HepG2 (cell line): ENCODE data around the gene CYP4F2. TPM values are rescaled to one million over a fixed set of nuclear protein-coding genes. Genes with fewer than 3 reads are reported as not detected.
A peak's percentile ranks its signal among the peaks of the same experiment; 100 is the strongest.

Source experiments
- ARHGAP35 ChIP-seq: sonication (generic); formaldehyde crosslinking; IDR thresholded peaks from 2 replicates; pipeline ENCODE4 v1.9.0; 2022; ENCODE audit warnings: mild to moderate bottlenecking, inconsistent platforms, moderate library complexity, missing genetic modification reagents, borderline replicate concordance
- CHD2 ChIP-seq: IDR thresholded peaks from 2 replicates; pipeline ENCODE4 v1.6.1; 2011; ENCODE audit warnings: low read depth, low read length, improper control_type of control experiment
- DMAP1 ChIP-seq: IDR thresholded peaks from 2 replicates; pipeline ENCODE4 v1.6.1; 2016
- ELF3 ChIP-seq: IDR thresholded peaks from 2 replicates; pipeline ENCODE4 v1.6.1; 2016; ENCODE audit warnings: missing genetic modification reagents, missing compliant biosample characterization
- FOXJ3 ChIP-seq: sonication (generic); formaldehyde crosslinking; IDR thresholded peaks from 2 replicates; pipeline ENCODE4 v1.4.0; 2020; ENCODE audit warnings: missing genetic modification reagents, mild to moderate bottlenecking, borderline replicate concordance
- GTF2F1 ChIP-seq: fragments of 150-350 bp; IDR thresholded peaks from 2 replicates; pipeline ENCODE4 v1.6.1; 2014; ENCODE audit warnings: low read length
- GZF1 ChIP-seq: sonication (generic); formaldehyde crosslinking; IDR thresholded peaks from 2 replicates; pipeline ENCODE4 v1.5.1; 2020; ENCODE audit warnings: mild to moderate bottlenecking, missing genetic modification reagents
- HOXA9 ChIP-seq: sonication (generic); formaldehyde crosslinking; IDR thresholded peaks from 2 replicates; pipeline ENCODE4 v1.8.1; 2022; ENCODE audit warnings: missing genetic modification reagents, mild to moderate bottlenecking, moderate library complexity, borderline replicate concordance
- KAT2B ChIP-seq: fragments of 150-350 bp; IDR thresholded peaks from 2 replicates; pipeline ENCODE4 v1.6.1; 2014; ENCODE audit warnings: low read depth, low read length, borderline replicate concordance
- MAX ChIP-seq: IDR thresholded peaks from 2 replicates; pipeline ENCODE4 v1.6.1; 2012; ENCODE audit warnings: inconsistent platforms
- MTF2 ChIP-seq: sonication (generic); formaldehyde crosslinking; IDR thresholded peaks from 2 replicates; pipeline ENCODE4 v1.5.0; 2020; ENCODE audit warnings: missing genetic modification reagents, borderline replicate concordance
- MXD1 ChIP-seq: sonication (generic); formaldehyde crosslinking; IDR thresholded peaks from 2 replicates; pipeline ENCODE4 v1.4.0; 2020; ENCODE audit warnings: mild to moderate bottlenecking, missing genetic modification reagents
- NBN ChIP-seq: fragments of 450-650 bp; conservative IDR thresholded peaks from 2 replicates; pipeline ENCODE4 v1.6.1; 2017
- POLR2AphosphoS2 ChIP-seq: IDR thresholded peaks from 2 replicates; pipeline ENCODE4 v1.6.1; 2011; ENCODE audit warnings: low read depth, low read length, improper control_type of control experiment
- PREB ChIP-seq: sonication (generic); formaldehyde crosslinking; IDR thresholded peaks from 2 replicates; pipeline ENCODE4 v1.4.0; 2020; ENCODE audit warnings: missing genetic modification reagents
- SAFB2 ChIP-seq: sonication (generic); formaldehyde crosslinking; IDR thresholded peaks from 2 replicates; pipeline ENCODE4 v1.5.1; 2020; ENCODE audit warnings: missing genetic modification reagents, low read depth, mild to moderate bottlenecking, borderline replicate concordance
- SIX1 ChIP-seq: sonication (generic); formaldehyde crosslinking; IDR thresholded peaks from 2 replicates; pipeline ENCODE4 v1.4.0; 2020; ENCODE audit warnings: missing genetic modification reagents, borderline replicate concordance
- SP140L ChIP-seq: sonication (generic); formaldehyde crosslinking; IDR thresholded peaks from 2 replicates; pipeline ENCODE4 v1.4.0; 2020; ENCODE audit warnings: missing genetic modification reagents, borderline replicate concordance
- YEATS4 ChIP-seq: sonication (generic); formaldehyde crosslinking; IDR thresholded peaks from 2 replicates; pipeline ENCODE4 v1.4.0; 2020; ENCODE audit warnings: missing genetic modification reagents, borderline replicate concordance
- ZFP36 ChIP-seq: fragments of 150-350 bp; IDR thresholded peaks from 2 replicates; pipeline ENCODE4 v1.6.1; 2018; ENCODE audit warnings: borderline replicate concordance, low read length, low read depth; ENCODE audit not compliant: partially characterized antibody
- ZKSCAN8 ChIP-seq: IDR thresholded peaks from 2 replicates; pipeline ENCODE4 v1.6.1; 2016; ENCODE audit warnings: borderline replicate concordance, missing genetic modification reagents, missing compliant biosample characterization
- ZNF331 ChIP-seq: sonication (generic); formaldehyde crosslinking; IDR thresholded peaks from 2 replicates; pipeline ENCODE4 v1.4.0; 2020; ENCODE audit warnings: missing genetic modification reagents
- ZNF430 ChIP-seq: sonication (generic); formaldehyde crosslinking; IDR thresholded peaks from 2 replicates; pipeline ENCODE4 v1.9.0; 2021; ENCODE audit warnings: mild to moderate bottlenecking, missing genetic modification reagents
- ZNF44 ChIP-seq: sonication (generic); formaldehyde crosslinking; IDR thresholded peaks from 2 replicates; pipeline ENCODE4 v1.5.1; 2020; ENCODE audit warnings: mild to moderate bottlenecking, missing genetic modification reagents
- ZNF747 ChIP-seq: sonication (generic); formaldehyde crosslinking; IDR thresholded peaks from 2 replicates; pipeline ENCODE4 v1.8.1; 2023; ENCODE audit warnings: missing genetic modification reagents, mild to moderate bottlenecking, borderline replicate concordance
- ZNF83 ChIP-seq: sonication (generic); formaldehyde crosslinking; IDR thresholded peaks from 2 replicates; pipeline ENCODE4 v1.4.0; 2020; ENCODE audit warnings: missing genetic modification reagents, mild to moderate bottlenecking, borderline replicate concordance
- polyA plus RNA-seq, 8 experiments: library from polyadenylated mRNA; depleted of rRNA in 3 of 8; stranded (reverse) in 7 of 8; unstranded in 1 of 8; fragments of >200 nt; fragmentation: Illumina TruSeq in 4 of 8; extraction: Trizol in 4 of 8; gene quantifications; 2 replicates each; pipeline versions ENCODE4 v1.2.1 to v1.2.3, GENCODE V29; 2011 to 2016; ENCODE audit warnings: low read depth in 4 of 8, missing spikeins in 1 of 8, mixed read lengths in 1 of 8; ENCODE audit not compliant: insufficient read depth in 1 of 8
- total RNA-seq, 5 experiments: library from RNA; depleted of rRNA; stranded (reverse); fragments of >200 nt; fragmentation: Illumina TruSeq; extraction: Trizol; gene quantifications; 2 replicates each; pipeline ENCODE4 v1.2.3, GENCODE V29; 2016; ENCODE audit warnings: low read depth in 1 of 5
- TF ChIP-seq, protein P1 (sequence below): IDR thresholded peaks from 2 replicates; pipeline ENCODE4 v1.6.1; 2018; ENCODE audit warnings: missing genetic modification reagents, mild to moderate bottlenecking, missing compliant biosample characterization
- TF ChIP-seq, protein P2 (sequence below): sonication (generic); formaldehyde crosslinking; IDR thresholded peaks from 2 replicates; pipeline ENCODE4 v1.4.0; 2020; ENCODE audit warnings: missing genetic modification reagents

CYP4F2 gene
- total and polyA plus RNA-seq, 2 of the 13 experiments (the other 11 are each of a cell fraction or from before 2014, with no cell fraction given) = 3.7 to 3.9 TPM

DNA sequence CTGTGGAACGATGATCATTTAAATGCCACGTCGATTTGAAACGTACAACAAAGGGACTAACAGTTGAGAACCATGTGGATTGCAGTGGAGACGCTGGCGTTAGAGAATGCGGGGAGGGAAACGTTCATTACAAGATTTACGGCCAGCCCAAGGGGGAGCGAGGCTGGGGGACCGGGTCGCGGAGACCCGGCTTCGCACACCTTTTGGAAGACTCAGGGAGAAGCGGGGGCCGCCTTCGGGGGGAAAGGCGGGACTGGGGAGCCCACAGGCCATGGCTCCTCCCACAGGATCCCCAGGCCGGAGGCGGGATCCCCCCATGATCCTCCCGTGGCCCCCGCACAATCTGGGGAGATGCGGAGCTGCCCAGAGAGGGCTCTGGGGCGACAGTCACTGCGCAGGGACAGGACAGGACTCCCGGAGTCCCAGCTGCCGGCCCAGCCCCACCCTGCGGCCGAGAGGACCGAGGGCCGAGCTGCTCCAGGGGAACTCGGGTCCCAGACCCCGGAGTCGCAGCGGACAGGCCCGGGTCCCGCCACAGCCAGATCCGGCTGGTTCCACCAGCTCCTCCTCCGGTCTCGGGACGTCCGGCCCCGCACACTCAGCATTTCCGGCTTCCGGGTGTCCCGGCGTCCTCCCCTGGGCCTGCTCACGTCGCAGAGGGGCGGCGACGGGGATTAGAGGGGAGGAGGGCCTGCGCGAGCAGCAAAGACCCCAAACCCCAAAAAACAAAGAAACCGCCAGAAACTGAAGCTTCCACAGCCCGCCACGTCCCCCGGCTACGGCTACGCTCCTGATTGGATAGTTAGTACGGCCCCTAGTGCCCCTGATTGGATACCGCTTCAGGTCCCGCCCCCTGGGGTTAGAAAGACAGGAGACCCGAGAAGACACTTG lies 61.3 kb downstream of the CYP4F2 start (continued):
- no peak for TF ChIP-seq MTF2 (CRISPR knock-in tag)
- no peak for TF ChIP-seq GTF2F1
- TF ChIP-seq FOXJ3 (CRISPR knock-in tag) = no peak; the same call in 1 of the 2 replicates
- no peak for TF ChIP-seq CHD2
- TF ChIP-seq ZNF331 (CRISPR knock-in tag) = no peak
- no peak for TF ChIP-seq ZNF747 (CRISPR knock-in tag)
- no peak for TF ChIP-seq ZNF430 (CRISPR knock-in tag)
- no peak; the same call in 1 of the 2 replicates for TF ChIP-seq DMAP1 (CRISPR knock-in tag)
- no peak for TF ChIP-seq SIX1 (CRISPR knock-in tag)
- TF ChIP-seq, protein P1, sequence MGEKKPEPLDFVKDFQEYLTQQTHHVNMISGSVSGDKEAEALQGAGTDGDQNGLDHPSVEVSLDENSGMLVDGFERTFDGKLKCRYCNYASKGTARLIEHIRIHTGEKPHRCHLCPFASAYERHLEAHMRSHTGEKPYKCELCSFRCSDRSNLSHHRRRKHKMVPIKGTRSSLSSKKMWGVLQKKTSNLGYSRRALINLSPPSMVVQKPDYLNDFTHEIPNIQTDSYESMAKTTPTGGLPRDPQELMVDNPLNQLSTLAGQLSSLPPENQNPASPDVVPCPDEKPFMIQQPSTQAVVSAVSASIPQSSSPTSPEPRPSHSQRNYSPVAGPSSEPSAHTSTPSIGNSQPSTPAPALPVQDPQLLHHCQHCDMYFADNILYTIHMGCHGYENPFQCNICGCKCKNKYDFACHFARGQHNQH (CRISPR knock-in tag) = no peak
- no peak for TF ChIP-seq ZFP36
- no peak for TF ChIP-seq PREB (CRISPR knock-in tag)
- peak; percentile 46; the same call in 1 of the 2 replicates for TF ChIP-seq ELF3 (CRISPR knock-in tag)
- TF ChIP-seq POLR2AphosphoS2 = no peak
- TF ChIP-seq ZNF44 (CRISPR knock-in tag) = no peak
- peak; percentile 65 for TF ChIP-seq MXD1 (CRISPR knock-in tag)
- no peak for TF ChIP-seq ARHGAP35 (CRISPR knock-in tag)
- peak; percentile 57; the same call in 1 of the 2 replicates for TF ChIP-seq SAFB2 (CRISPR knock-in tag)
- TF ChIP-seq, protein P2, sequence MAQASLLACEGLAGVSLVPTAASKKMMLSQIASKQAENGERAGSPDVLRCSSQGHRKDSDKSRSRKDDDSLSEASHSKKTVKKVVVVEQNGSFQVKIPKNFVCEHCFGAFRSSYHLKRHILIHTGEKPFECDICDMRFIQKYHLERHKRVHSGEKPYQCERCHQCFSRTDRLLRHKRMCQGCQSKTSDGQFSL (CRISPR knock-in tag) = peak; percentile 21; the same call in 1 of the 2 replicates
- TF ChIP-seq ZKSCAN8 (CRISPR knock-in tag) = no peak
- no peak for TF ChIP-seq SP140L (CRISPR knock-in tag)
- TF ChIP-seq NBN = no peak
- TF ChIP-seq YEATS4 (CRISPR knock-in tag) = peak; percentile 73
- 0 out of 2 replicates have a peak, but pooled peaks have one; percentile 25 for TF ChIP-seq HOXA9 (CRISPR knock-in tag)
- no peak for TF ChIP-seq ZNF83 (CRISPR knock-in tag)
- TF ChIP-seq KAT2B = no peak
- peak; percentile 88; the same call in 1 of the 2 replicates for TF ChIP-seq GZF1 (CRISPR knock-in tag)
- TF ChIP-seq MAX = no peak; the same call in 1 of the 2 replicates
